Cardiac fibroblast (primary cell): ENCODE measurements around the gene SDK2.

Source experiments
- DNase-seq, 2 donors: peaks; one replicate each; pipeline versions ENCODE4 v3.0.0 to v3.0.0-alpha.2; 2010; ENCODE audit warnings: low read depth in 2 of 2
- H3K4me3 ChIP-seq, 2 donors: replicated peaks in 1 of 2; 1 replicate in 1 of 2; 2 replicates in 1 of 2; pipeline ENCODE4 v1.5.1; 2011; ENCODE audit warnings: low read depth in 2 of 2, low read length in 2 of 2, mild to moderate bottlenecking in 2 of 2, moderate library complexity in 1 of 2
- CTCF ChIP-seq: IDR thresholded peaks from one replicate; pipeline ENCODE4 v1.5.1; 2011; ENCODE audit warnings: low read depth, mild to moderate bottlenecking, low read length, inconsistent platforms

SDK2 gene

DNA sequence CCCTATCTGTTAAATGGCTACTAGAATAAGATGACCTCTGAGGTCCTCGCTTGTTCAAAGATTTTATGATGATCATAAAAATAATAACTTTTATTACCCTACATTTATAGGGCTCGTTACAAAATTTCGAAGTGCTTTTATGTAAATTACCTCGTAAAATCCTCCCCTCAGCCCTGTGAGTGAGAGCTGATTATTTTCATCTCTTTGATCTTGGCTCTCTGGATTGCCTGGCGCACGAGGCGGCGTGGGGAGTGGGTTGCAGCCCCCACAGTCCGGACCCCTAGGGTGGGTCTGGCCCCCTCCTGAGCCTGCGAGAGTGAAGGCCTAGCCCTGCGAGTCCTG is 1.6 kb downstream of the SDK2 start:
- H3K4me3 ChIP-seq = no peak overlapping the region
- no peak for DNase-seq
- TF ChIP-seq CTCF = no peak

DNA sequence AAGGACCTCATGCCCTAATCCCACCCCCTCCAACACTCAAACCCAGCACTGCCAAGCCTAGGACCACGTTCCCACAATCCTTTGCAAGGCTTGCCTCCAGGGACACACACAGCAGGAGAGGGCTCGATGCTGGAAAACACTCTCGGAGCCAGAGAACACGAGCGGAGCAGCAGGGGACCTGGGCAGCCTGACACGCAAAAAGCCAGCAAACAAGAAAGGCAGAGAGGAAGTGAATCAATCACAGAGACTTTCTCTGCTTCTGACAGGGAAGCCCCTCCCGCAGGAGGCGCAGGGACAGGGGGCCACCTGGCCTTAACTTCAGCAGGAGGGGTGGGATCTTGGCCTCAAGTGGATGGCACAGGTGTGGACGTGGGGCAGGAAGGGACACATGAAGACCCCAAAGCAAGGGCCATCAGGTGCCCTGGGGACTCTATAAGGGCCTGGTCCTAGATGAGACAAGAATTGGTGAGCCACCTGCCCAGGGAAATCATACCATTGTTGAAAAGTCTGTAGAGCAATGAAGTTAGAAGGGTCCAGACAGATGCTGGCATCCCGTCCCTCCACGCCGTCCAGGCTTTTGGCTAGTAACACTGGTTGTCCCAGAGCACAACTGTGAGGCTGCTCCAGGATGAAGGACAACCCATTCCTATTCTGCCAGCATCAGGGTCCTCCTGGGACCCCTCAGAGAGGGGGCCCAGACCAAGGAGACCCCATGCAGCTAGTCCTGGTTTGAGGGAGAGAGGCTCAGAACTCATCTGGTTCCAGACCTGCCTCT is 2.2 kb downstream of the SDK2 start:
- TF ChIP-seq CTCF = no peak
- no peak overlapping the region for H3K4me3 ChIP-seq
- DNase-seq = no peak

DNA sequence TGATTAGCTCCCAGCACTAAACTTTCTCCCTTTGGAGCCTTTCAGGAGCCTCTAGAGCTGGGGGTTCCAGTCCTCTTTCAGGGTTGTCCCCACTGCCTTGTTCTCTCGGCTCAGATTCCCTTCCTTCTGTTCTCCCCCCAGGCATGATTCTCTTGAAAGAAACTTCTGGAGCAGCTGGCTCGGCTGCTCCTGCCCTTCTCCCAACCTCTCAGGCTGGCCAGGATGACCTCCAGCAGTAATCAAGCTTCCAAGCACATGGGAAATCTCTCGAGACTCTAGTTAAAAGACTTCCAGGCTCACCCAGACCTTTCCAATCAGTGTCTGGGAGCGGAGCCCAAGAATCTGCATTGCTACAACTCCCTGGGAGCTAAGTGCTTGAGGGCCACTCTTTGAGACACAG is 3.6 kb downstream of the SDK2 start:
- TF ChIP-seq CTCF = no peak
- H3K4me3 ChIP-seq = no peak overlapping the region
- DNase-seq = no peak

GRCh38 chr17:73639932-73640331 is 4.3 kb downstream of the SDK2 start:
- H3K4me3 ChIP-seq = no peak overlapping the region
- TF ChIP-seq CTCF = no peak
- no peak for DNase-seq

DNA sequence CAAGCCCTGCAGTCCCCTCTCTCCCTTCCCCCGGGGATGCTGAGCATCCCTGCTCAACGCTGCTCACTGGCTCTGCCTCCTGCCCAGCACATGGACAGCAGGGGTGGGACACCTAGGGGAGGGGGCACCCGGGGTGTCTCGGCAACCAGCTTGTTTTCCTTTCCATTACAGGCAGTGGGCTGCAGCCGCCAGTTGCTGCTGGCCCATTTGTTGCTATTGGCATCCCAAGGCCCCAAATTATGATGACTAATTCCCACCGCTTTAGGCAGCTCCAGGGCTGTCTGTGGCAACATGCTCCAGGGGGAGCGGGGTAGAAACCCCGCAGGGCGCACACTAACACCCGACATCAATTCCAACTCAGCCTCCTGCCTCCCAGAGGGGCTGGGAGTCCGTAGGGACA is 4.9 kb downstream of the SDK2 start:
- no peak overlapping the region for H3K4me3 ChIP-seq
- no peak for DNase-seq
- no peak for TF ChIP-seq CTCF

GRCh38 chr17:73638556-73638955 is 5.7 kb downstream of the SDK2 start:
- no peak for TF ChIP-seq CTCF
- no peak for DNase-seq
- H3K4me3 ChIP-seq = no peak overlapping the region

- no peak for TF ChIP-seq CTCF
- no peak overlapping the region for H3K4me3 ChIP-seq
- no peak for DNase-seq
Measured at GRCh38 chr17:73637866-73638265, 6.4 kb downstream of the SDK2 start.
